Retina (tissue), 1 donor: ENCODE results near the gene STEAP4.
"Not testable (repeated sequence)": the region's sequence is repeated elsewhere in the genome, so short reads cannot be mapped to it uniquely, and the experiment has no call there.

Source experiments
- DNase-seq: peaks from one replicate; pipeline ENCODE4 v3.0.0-alpha.2; 2016

Gene STEAP4

GRCh38 chr7:88267421-88267820 is 39.3 kb downstream of the STEAP4 start:
- DNase-seq: no peak

- DNase-seq: not testable (repeated sequence)
These were observed 41.7 kb downstream of the STEAP4 start for GRCh38 chr7:88264987-88265386.

- DNase-seq: no peak
These were observed 44.1 kb downstream of the STEAP4 start for GRCh38 chr7:88262562-88262961.

- no peak for DNase-seq
These were observed 46.0 kb downstream of the STEAP4 start for GRCh38 chr7:88260719-88261118.

- no peak for DNase-seq
These were observed 46.9 kb downstream of the STEAP4 start for GRCh38 chr7:88259656-88260380.

GRCh38 chr7:88258296-88258695 is 48.4 kb downstream of the STEAP4 start:
- not testable (repeated sequence) for DNase-seq

- no peak for DNase-seq
These were observed 49.8 kb downstream of the STEAP4 start for GRCh38 chr7:88256906-88257305.

- DNase-seq: no peak
These were observed 51.8 kb downstream of the STEAP4 start for GRCh38 chr7:88254721-88255424.

GRCh38 chr7:88253640-88254039 is 53.1 kb downstream of the STEAP4 start:
- no peak for DNase-seq

- DNase-seq: no peak
These were observed 62.4 kb downstream of the STEAP4 start for GRCh38 chr7:88244258-88244657.

- peak; percentile 77 for DNase-seq
These were observed 63.3 kb downstream of the STEAP4 start for GRCh38 chr7:88243345-88243909.

- no peak for DNase-seq
These were observed 66.8 kb downstream of the STEAP4 start for GRCh38 chr7:88239852-88240251.

GRCh38 chr7:88233828-88234227 is 72.9 kb downstream of the STEAP4 start:
- no peak for DNase-seq

GRCh38 chr7:88230646-88231045 is 76.0 kb downstream of the STEAP4 start:
- no peak for DNase-seq

GRCh38 chr7:88229302-88229995 is 77.2 kb downstream of the STEAP4 start:
- DNase-seq: no peak

GRCh38 chr7:88226886-88227516 is 79.7 kb downstream of the STEAP4 start:
- no peak for DNase-seq

GRCh38 chr7:88226201-88226600 is 80.5 kb downstream of the STEAP4 start:
- DNase-seq: no peak

- no peak for DNase-seq
These were observed 82.0 kb downstream of the STEAP4 start for GRCh38 chr7:88224601-88225275.

GRCh38 chr7:88223265-88223664 is 83.4 kb downstream of the STEAP4 start:
- DNase-seq: no peak
